MCF 10A (cell line): ENCODE results near the gene CFAP77. TPM values are rescaled to one million over a fixed set of nuclear protein-coding genes. Genes with fewer than 3 reads are reported as not detected.

Experiments
- BruUV-seq: library from RNA; stranded (reverse); fragments of 400-500 nt; replicated peaks from 2 replicates; lab custom pipeline; 2021; lab: Mats Ljungman, UMichigan
- CTCF ChIA-PET: fragments of 300-600 bp; sonication (Branson Sonifier 250); formaldehyde crosslinking; extraction: SDS; loops from one replicate; lab custom pipeline; 2021; ENCODE audit warnings: antibody characterized with exemption, inconsistent platforms; lab: Yijun Ruan, JAX
- POLR2A ChIA-PET: fragments of 300-600, 350-650 bp; sonication (Branson Sonifier 250); formaldehyde crosslinking; extraction: SDS; loops from one replicate; lab custom pipeline; 2020; ENCODE audit warnings: antibody characterized with exemption, inconsistent platforms; lab: Yijun Ruan, JAX
- DNase-seq: peaks from one replicate; pipeline ENCODE4 v3.0.0-alpha.2; 2018; ENCODE audit not compliant: unreplicated experiment
- H3K27ac Mint-ChIP-seq: one replicate; pipeline ENCODE4 v1.8.0; 2022; ENCODE audit warnings: mild to moderate bottlenecking, low read depth, mixed read lengths; ENCODE audit not compliant: unreplicated experiment
- H3K27me3 Mint-ChIP-seq: one replicate; pipeline ENCODE4 v1.8.0; 2022; ENCODE audit warnings: mixed read lengths; ENCODE audit not compliant: insufficient read depth, unreplicated experiment
- H3K36me3 Mint-ChIP-seq: one replicate; pipeline ENCODE4 v1.8.0; 2022; ENCODE audit warnings: mild to moderate bottlenecking, moderate library complexity, mixed read lengths; ENCODE audit not compliant: insufficient read depth, unreplicated experiment
- H3K4me1 Mint-ChIP-seq: one replicate; pipeline ENCODE4 v1.8.0; 2022; ENCODE audit warnings: mixed read lengths; ENCODE audit not compliant: insufficient read depth, unreplicated experiment
- H3K4me3 Mint-ChIP-seq: one replicate; pipeline ENCODE4 v1.8.0; 2022; ENCODE audit warnings: mild to moderate bottlenecking, moderate library complexity, mixed read lengths; ENCODE audit not compliant: unreplicated experiment
- H3K9me3 Mint-ChIP-seq: one replicate; pipeline ENCODE4 v1.8.0; 2022; ENCODE audit warnings: mixed read lengths; ENCODE audit not compliant: unreplicated experiment
- CTCF ChIP-seq: fragments of 200-600 bp; IDR thresholded peaks from one replicate; pipeline ENCODE4 v1.8.0; 2022; ENCODE audit warnings: antibody characterized with exemption, mild to moderate bottlenecking; ENCODE audit not compliant: unreplicated experiment
- intact Hi-C: fragments of 100-400 bp; cut with micrococcal nuclease; formaldehyde crosslinking; loops from 2 replicates; pipeline ENCODE4 v1.14.1; 2022
- total RNA-seq: library from RNA; stranded (reverse); gene quantifications from 2 replicates; pipeline ENCODE4 v1.2.3, GENCODE V29; 2022

CFAP77 gene
- total RNA-seq, 1 experiment from 2014 or later, result not detected

- no peak overlapping the region for H3K27ac Mint-ChIP-seq
- H3K4me3 Mint-ChIP-seq, result no peak overlapping the region
- no peaks in the 10 kb centered on the region for H3K36me3 Mint-ChIP-seq
- H3K4me1 Mint-ChIP-seq, result peaks cover 5% of the 10 kb centered on the region
- DNase-seq, result no peak
- peaks cover 69% of the 10 kb centered on the region for H3K27me3 Mint-ChIP-seq
- CTCF ChIA-PET, result interaction anchor here (0.6 to 1.0 kb wide), 3 partner anchors 54 to 287 kb away, joined by 3 to 5 read pairs (median 3); no protein-coding TSS in a partner anchor
- intact Hi-C loops, result loop anchor here (5.0 kb wide), 1 partner anchor 558 kb away; no protein-coding TSS in a partner anchor
- H3K9me3 Mint-ChIP-seq, result no peaks in the 10 kb centered on the region
- TF ChIP-seq CTCF, result no peak
- POLR2A ChIA-PET, result no interaction called here
- BruUV-seq, result no TSS peak
These were observed 4.7 kb downstream of the CFAP77 start for GRCh38 chr9:132414731-132415130.

- TF ChIP-seq CTCF, result no peak
- ChIA-PET CTCF (no interaction called here), POLR2A (interaction anchor here (0.7 kb wide), 1 partner anchor 87 kb away, joined by 3 read pairs; no protein-coding TSS in a partner anchor)
- intact Hi-C loops, result no loop called here
- peaks cover 5% of the 10 kb centered on the region for H3K4me1 Mint-ChIP-seq
- no peaks in the 10 kb centered on the region for H3K9me3 Mint-ChIP-seq
- no peak overlapping the region for H3K4me3 Mint-ChIP-seq
- H3K27ac Mint-ChIP-seq, result no peak overlapping the region
- no peaks in the 10 kb centered on the region for H3K36me3 Mint-ChIP-seq
- DNase-seq, result no peak
- peaks cover 73% of the 10 kb centered on the region for H3K27me3 Mint-ChIP-seq
- BruUV-seq, result no TSS peak
These were observed 5.2 kb downstream of the CFAP77 start for GRCh38 chr9:132415181-132415580.

GRCh38 chr9:132418726-132419363 is 8.8 kb downstream of the CFAP77 start:
- Mint-ChIP-seq H3K36me3 (no peaks in the 10 kb centered on the region), H3K9me3 (no peaks in the 10 kb centered on the region), H3K27ac (no peak overlapping the region), H3K4me3 (no peak overlapping the region), H3K27me3 (peaks cover 82% of the 10 kb centered on the region), H3K4me1 (peaks cover 5% of the 10 kb centered on the region)
- BruUV-seq, result no TSS peak
- POLR2A ChIA-PET, result interaction anchor here (0.9 kb wide), 1 partner anchor 57 kb away, joined by 3 read pairs; no protein-coding TSS in a partner anchor
- CTCF ChIA-PET, result interaction anchor here (0.6 kb wide), 1 partner anchor 398 kb away, joined by 3 read pairs; no protein-coding TSS in a partner anchor
- TF ChIP-seq CTCF, result no peak
- intact Hi-C loops, result no loop called here
- no peak for DNase-seq

GRCh38 chr9:132422574-132422973 is 12.6 kb downstream of the CFAP77 start:
- BruUV-seq, result no TSS peak
- Mint-ChIP-seq H3K27ac (no peak overlapping the region), H3K4me1 (no peaks in the 10 kb centered on the region), H3K27me3 (peaks cover 88% of the 10 kb centered on the region), H3K4me3 (no peak overlapping the region), H3K36me3 (no peaks in the 10 kb centered on the region), H3K9me3 (no peaks in the 10 kb centered on the region)
- no peak for TF ChIP-seq CTCF
- DNase-seq, result no peak
- CTCF ChIA-PET, result interaction anchor here (1.4 kb wide), 1 partner anchor 85 kb away, joined by 4 read pairs; no protein-coding TSS in a partner anchor
- intact Hi-C loops, result no loop called here
- POLR2A ChIA-PET, result no interaction called here
